Ishikawa (cell line): Measurements from ENCODE around the gene GMEB2.

Experiments
- CEBPB ChIP-seq: IDR thresholded peaks from 2 replicates; pipeline ENCODE4 v1.6.1; 2012
- CREB1 ChIP-seq: IDR thresholded peaks from 2 replicates; pipeline ENCODE4 v1.6.1; 2012; ENCODE audit warnings: low read depth
- EGR1 ChIP-seq: IDR thresholded peaks from 2 replicates; pipeline ENCODE4 v1.6.1; 2012
- EP300 ChIP-seq: IDR thresholded peaks from 2 replicates; pipeline ENCODE4 v1.6.1; 2012; ENCODE audit warnings: borderline replicate concordance
- FOXM1 ChIP-seq: IDR thresholded peaks from 2 replicates; pipeline ENCODE4 v1.6.1; 2012; ENCODE audit warnings: low read depth, borderline replicate concordance
- NFIC ChIP-seq: IDR thresholded peaks from 2 replicates; pipeline ENCODE4 v1.6.1; 2012
- RAD21 ChIP-seq: IDR thresholded peaks from 2 replicates; pipeline ENCODE4 v1.6.1; 2012; ENCODE audit warnings: low read depth
- TAF1 ChIP-seq: IDR thresholded peaks from 2 replicates; pipeline ENCODE4 v1.6.1; 2012; ENCODE audit warnings: low read depth, mild to moderate bottlenecking
- TCF12 ChIP-seq: IDR thresholded peaks from 2 replicates; pipeline ENCODE4 v1.6.1; 2012; ENCODE audit warnings: low read depth
- TEAD4 ChIP-seq: IDR thresholded peaks from 2 replicates; pipeline ENCODE4 v1.6.1; 2012
- YY1 ChIP-seq: IDR thresholded peaks from 2 replicates; pipeline ENCODE4 v1.6.1; 2012; ENCODE audit warnings: low read depth
- ZBTB7A ChIP-seq: IDR thresholded peaks from 2 replicates; pipeline ENCODE4 v1.6.1; 2012; ENCODE audit warnings: low read depth
- TF ChIP-seq, protein P1 (sequence below): IDR thresholded peaks from 2 replicates; pipeline ENCODE4 v1.6.1; 2012
- TF ChIP-seq, protein P2 (sequence below): IDR thresholded peaks from 2 replicates; pipeline ENCODE4 v1.6.1; 2012
- TF ChIP-seq, protein P3 (sequence below): IDR thresholded peaks from 2 replicates; pipeline ENCODE4 v1.6.1; 2012; ENCODE audit warnings: low read depth, mild to moderate bottlenecking

The GMEB2 gene

DNA sequence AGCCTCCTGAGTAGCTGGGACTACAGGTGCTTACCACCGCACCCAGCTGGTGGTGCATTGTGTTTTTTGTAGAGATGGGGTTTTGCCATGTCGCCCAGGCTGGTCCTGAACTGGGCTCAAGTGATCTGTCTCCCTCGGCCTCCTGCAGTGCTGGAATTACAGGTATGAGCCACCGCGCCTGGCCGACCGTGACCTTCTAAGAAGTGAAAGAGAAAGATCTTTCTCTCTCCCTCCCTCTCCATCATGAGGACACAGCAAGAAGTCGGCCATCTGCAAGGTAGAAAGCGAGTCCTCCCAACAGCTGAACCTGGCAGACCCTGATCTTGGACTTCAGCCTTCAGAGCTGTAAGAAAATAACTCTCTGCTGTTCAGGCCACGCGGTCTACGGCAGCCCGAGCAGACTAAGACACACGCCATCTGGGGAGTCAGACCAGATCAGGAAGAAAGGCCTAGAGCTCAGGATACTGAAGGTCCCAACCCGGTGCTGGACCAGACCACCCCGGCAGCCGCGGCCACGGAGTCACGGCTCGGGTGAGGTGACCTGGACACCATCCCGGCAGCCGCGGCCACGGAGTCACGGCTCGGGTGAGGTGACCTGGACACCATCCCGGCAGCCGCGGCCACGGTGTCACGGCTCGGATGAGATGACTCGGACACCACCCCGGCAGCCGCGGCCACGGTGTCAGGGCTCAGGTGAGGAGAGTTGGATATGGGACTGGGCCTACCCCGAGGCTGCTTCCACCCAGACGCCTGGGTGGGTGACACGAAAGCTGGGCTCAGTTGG lies 9.6 kb downstream of the GMEB2 start:
- TF ChIP-seq, protein P1, sequence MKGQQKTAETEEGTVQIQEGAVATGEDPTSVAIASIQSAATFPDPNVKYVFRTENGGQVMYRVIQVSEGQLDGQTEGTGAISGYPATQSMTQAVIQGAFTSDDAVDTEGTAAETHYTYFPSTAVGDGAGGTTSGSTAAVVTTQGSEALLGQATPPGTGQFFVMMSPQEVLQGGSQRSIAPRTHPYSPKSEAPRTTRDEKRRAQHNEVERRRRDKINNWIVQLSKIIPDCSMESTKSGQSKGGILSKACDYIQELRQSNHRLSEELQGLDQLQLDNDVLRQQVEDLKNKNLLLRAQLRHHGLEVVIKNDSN: no peak; the same call in 1 of the 2 replicates
- TF ChIP-seq TAF1: no peak
- no peak for TF ChIP-seq ZBTB7A
- TF ChIP-seq EGR1: no peak
- peak; percentile 71 for TF ChIP-seq TCF12
- 0 out of 2 replicates have a peak, but pooled peaks have one; percentile 26 for TF ChIP-seq NFIC
- peak; percentile 96 for TF ChIP-seq TEAD4
- TF ChIP-seq YY1: peak; percentile 46; the same call in 1 of the 2 replicates
- no peak for TF ChIP-seq FOXM1
- TF ChIP-seq, protein P2, sequence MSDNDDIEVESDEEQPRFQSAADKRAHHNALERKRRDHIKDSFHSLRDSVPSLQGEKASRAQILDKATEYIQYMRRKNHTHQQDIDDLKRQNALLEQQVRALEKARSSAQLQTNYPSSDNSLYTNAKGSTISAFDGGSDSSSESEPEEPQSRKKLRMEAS: peak; percentile 24; the same call in 1 of the 2 replicates
- TF ChIP-seq, protein P3, sequence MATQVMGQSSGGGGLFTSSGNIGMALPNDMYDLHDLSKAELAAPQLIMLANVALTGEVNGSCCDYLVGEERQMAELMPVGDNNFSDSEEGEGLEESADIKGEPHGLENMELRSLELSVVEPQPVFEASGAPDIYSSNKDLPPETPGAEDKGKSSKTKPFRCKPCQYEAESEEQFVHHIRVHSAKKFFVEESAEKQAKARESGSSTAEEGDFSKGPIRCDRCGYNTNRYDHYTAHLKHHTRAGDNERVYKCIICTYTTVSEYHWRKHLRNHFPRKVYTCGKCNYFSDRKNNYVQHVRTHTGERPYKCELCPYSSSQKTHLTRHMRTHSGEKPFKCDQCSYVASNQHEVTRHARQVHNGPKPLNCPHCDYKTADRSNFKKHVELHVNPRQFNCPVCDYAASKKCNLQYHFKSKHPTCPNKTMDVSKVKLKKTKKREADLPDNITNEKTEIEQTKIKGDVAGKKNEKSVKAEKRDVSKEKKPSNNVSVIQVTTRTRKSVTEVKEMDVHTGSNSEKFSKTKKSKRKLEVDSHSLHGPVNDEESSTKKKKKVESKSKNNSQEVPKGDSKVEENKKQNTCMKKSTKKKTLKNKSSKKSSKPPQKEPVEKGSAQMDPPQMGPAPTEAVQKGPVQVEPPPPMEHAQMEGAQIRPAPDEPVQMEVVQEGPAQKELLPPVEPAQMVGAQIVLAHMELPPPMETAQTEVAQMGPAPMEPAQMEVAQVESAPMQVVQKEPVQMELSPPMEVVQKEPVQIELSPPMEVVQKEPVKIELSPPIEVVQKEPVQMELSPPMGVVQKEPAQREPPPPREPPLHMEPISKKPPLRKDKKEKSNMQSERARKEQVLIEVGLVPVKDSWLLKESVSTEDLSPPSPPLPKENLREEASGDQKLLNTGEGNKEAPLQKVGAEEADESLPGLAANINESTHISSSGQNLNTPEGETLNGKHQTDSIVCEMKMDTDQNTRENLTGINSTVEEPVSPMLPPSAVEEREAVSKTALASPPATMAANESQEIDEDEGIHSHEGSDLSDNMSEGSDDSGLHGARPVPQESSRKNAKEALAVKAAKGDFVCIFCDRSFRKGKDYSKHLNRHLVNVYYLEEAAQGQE: no peak
- no peak for TF ChIP-seq CEBPB
- peak; percentile 32; the same call in 1 of the 2 replicates for TF ChIP-seq RAD21
- TF ChIP-seq CREB1: no peak
- peak; percentile 60; the same call in 1 of the 2 replicates for TF ChIP-seq EP300

DNA sequence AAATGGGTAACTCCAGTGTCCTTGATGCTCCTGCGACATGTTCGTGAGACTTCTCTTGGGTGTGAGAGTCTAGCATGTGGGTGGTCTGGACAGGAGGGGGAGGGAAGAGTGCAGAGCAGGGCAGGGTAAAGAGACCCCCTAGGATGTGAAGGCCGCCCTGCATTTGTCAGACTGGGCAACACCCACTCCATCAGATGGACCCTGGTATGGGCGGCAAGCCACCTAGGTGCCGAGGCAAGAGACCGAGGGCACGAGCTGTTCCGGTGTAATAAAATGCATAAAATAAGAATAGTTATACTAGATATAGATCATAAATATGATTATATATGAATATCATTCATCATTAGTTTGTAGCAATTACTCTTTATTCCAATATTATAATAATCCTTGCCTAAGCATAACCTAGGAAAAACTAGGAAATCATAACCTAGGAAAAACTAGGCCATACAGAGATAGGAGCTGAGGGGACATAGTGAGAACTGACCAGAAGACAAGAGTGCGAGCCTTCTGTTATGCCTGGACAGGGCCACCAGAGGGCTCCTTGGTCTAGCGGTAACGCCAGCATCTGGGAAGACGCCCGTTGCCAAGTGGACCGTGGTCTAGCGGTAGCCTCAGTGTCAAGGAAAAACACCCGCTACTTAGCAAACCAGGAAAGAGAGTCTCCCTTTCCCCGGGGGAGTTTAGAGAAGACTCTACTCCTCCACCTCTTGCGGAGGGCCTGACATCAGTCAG lies 12.9 kb downstream of the GMEB2 start:
- peak; percentile 32; the same call in 1 of the 2 replicates for TF ChIP-seq RAD21

DNA sequence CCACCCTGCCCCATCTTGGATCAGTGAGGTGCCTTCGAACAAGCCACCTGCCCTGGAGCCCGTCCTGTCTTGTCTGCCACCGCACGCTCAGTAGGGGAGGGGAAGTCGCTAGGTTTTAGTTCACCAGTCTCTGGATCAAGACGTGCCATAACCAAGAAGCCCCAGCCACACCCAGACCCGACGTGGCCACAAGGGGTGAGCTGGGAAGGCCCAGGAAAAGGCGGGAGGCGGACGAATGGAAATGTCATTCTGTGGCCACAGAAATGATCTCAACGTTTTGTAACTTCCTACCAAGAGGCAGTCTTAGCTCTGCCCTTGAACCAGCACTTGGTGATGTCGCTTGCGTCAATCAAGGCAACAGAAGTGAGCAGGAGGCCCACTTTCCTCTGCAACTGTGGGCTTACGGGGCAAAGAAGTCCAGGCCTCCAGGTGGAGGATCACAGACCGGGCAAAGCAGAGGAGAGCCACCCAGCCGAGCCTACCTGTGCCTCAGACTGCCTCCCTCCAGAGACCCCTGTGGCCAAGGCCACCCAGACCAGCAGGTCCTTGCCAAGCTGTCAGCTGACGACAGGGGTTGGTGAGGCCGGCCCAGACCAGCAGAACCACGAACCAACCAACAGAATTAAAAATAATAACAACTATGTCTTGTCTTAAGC lies 14.5 kb downstream of the GMEB2 start:
- TF ChIP-seq NFIC (no peak), RAD21 (no peak), TCF12 (no peak)

DNA sequence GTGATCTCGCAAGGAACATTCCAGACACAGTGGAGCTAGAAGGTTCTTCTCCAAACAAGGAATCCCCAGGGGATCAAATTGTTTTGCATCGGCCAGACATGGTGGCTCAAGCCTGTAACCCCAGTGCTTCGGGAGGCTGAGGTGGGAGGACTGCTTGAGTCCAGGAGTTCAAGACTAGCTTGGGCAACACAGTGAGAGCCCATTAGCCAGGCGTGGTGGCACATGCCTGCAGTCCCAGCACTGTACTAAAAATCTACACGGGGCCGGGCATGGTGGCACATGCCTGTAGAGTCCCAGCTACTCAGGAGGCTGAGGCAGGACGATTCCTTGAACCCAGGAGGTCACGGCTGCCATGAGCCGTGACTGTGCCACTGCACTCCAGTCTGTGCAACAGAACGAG lies 15.3 kb downstream of the GMEB2 start:
- TF ChIP-seq YY1 (no peak), RAD21 (no peak), CEBPB (no peak), EP300 (no peak), TAF1 (no peak), EGR1 (no peak), CREB1 (no peak), TCF12 (no peak), FOXM1 (no peak), TEAD4 (no peak), NFIC (no peak), ZBTB7A (no peak)
- TF ChIP-seq, protein P2: no peak
- TF ChIP-seq, protein P1: no peak
- TF ChIP-seq, protein P3: no peak

DNA sequence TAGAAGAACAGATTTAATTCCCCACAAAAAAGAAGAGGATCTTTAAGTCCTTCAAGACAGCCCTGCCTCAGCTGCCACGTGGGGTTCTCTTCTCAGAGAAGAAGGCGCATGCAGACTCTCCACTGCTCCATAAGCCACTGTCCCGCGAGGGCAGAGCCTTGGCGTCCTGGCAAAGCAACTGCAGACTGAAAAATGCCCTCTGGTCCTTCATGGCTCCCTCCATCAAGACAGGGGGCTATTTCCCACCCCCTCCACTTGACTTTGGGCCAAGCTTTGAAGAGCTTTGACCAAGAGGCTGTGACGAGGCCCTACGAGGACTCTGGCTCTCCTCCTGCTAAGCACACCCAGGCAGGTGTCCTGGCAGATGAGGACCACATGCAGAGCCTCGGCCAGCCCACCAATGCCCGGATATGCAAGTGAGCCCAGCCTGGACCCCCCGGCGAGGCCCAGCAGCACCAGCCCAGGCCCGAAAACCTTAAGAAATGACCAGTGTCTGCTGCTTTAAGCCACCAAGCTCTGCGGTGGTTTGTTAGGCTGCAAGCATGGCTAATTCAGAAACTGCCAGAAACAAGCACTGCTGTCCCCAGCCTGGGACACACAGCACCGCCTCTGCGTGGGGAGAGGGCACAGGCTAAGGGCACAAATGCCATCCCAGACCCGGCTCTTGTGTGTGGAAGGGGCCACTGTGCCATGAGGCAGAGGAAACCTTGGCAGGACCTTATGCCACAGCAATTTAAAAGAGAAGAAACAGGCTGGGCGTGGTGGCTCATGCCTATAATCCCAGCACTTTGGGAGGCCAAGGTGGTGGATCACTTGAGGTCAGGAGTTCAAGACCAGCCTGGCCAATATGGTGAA lies 16.1 kb downstream of the GMEB2 start:
- no peak for TF ChIP-seq TEAD4
- TF ChIP-seq TAF1: no peak
- no peak for TF ChIP-seq YY1
- TF ChIP-seq, protein P2: no peak
- TF ChIP-seq TCF12: no peak
- TF ChIP-seq ZBTB7A: no peak
- no peak for TF ChIP-seq CREB1
- no peak for TF ChIP-seq RAD21
- TF ChIP-seq EP300: no peak
- TF ChIP-seq, protein P1: no peak
- TF ChIP-seq, protein P3: no peak
- no peak for TF ChIP-seq EGR1
- no peak for TF ChIP-seq FOXM1
- TF ChIP-seq NFIC: no peak
- TF ChIP-seq CEBPB: no peak
